Measurements from ENCODE around the gene PROM2. TPM values are rescaled to one million over a fixed set of nuclear protein-coding genes. Genes with fewer than 3 reads are reported as not detected.
A peak's percentile ranks its signal among the peaks of the same experiment; 100 is the strongest.

Gene PROM2
- total RNA-seq, 1 donor from 2014 or later = 0.93 TPM

DNA sequence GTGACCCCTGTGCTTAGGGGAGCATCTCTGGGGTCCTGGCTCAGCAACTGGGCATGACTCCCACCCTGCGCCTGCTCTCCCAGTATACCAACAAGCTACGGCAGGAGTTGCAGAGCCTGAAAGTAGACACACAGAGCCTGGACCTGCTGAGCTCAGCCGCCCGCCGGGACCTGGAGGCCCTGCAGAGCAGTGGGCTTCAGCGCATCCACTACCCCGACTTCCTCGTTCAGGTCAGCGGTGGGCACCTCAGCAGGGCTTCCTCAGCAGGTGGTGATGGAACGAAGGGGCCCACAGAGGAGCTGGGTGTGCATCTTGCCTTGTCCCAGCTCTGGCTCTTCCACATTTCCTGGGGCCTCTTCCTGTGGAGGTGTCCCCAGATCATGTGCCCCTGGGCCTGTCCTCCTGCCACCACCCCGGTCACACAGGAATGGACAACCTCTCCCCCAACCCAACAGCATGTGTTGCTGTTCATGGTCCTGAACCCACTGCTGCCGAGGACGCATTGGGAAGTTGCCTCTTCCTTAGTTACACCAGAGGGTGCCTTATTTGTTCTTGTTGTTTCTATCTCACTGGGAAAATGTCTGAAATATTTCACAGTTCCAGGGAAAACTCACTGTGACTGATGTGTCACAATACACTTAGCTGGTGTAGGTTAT lies 10.8 kb downstream of the PROM2 start:
- DNase-seq (ENCODE audit: low read depth) = no peak
- Histone ChIP-seq H3K79me2 (ENCODE audit: insufficient read depth, low read length) (no peaks in the 10 kb centered on the region), H3K9ac (ENCODE audit: low read length) (no peak overlapping the region), H3K27me3 (ENCODE audit: insufficient read depth, low read length) (no peaks in the 10 kb centered on the region), H3K27ac (ENCODE audit: low read depth, low read length) (no peak overlapping the region), H3K36me3 (ENCODE audit: insufficient read depth, low read length) (no peaks in the 10 kb centered on the region), H2AFZ (ENCODE audit: low read depth, low read length) (no peak overlapping the region), H3K4me2 (ENCODE audit: low read length) (no peak overlapping the region), H3K9me3 (ENCODE audit: insufficient read depth, low read depth, low read length) (no peaks in the 10 kb centered on the region), H3K4me1 (ENCODE audit: insufficient read depth, low read length) (no peaks in the 10 kb centered on the region), H4K20me1 (ENCODE audit: insufficient read depth, low read length) (no peaks in the 10 kb centered on the region), H3K4me3 (ENCODE audit: insufficient read depth, low read depth, low read length) (no peak overlapping the region)
- Mint-ChIP-seq H3K4me3 (ENCODE audit: unreplicated experiment) (no peak overlapping the region), H3K9me3 (ENCODE audit: unreplicated experiment) (peaks cover under 1% of the 10 kb centered on the region), H3K4me1 (ENCODE audit: low read depth, unreplicated experiment) (no peaks in the 10 kb centered on the region), H3K36me3 (ENCODE audit: low read depth, unreplicated experiment) (no peaks in the 10 kb centered on the region), H3K27me3 (ENCODE audit: low read depth, unreplicated experiment) (peaks cover 23% of the 10 kb centered on the region), H3K27ac (ENCODE audit: unreplicated experiment) (no peak overlapping the region)
- no peak for FAIRE-seq
- TF ChIP-seq CTCF (IDR thresholded peaks at IDR 0.05; ENCODE audit: insufficient read depth, low read depth, low read length) (no peak), EZH2 (IDR thresholded peaks at IDR 0.05; ENCODE audit: insufficient read depth, low read length) (no peak)

DNA sequence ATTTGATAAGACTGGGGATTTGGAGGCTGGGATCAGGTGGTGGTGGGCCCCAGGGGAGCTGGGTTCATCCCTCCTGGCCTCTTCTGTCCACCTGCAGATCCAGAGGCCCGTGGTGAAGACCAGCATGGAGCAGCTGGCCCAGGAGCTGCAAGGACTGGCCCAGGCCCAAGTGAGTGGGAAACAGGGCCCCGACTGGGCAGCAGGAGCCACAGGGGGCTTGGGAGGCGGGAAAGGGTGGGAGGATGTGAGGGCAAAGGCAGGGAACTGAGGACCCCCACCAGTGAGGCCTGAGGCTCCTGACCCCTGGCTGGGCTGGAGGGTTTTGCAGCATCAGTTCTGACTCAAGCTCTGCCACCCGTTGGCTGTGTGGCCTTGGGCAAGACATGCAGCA lies 11.3 kb downstream of the PROM2 start:
- Histone ChIP-seq H3K9me3 (ENCODE audit: insufficient read depth, low read depth, low read length) (peaks cover 2% of the 10 kb centered on the region), H2AFZ (ENCODE audit: low read depth, low read length) (no peak overlapping the region), H3K4me1 (ENCODE audit: insufficient read depth, low read length) (no peaks in the 10 kb centered on the region), H3K79me2 (ENCODE audit: insufficient read depth, low read length) (no peaks in the 10 kb centered on the region), H3K4me3 (ENCODE audit: insufficient read depth, low read depth, low read length) (no peak overlapping the region), H4K20me1 (ENCODE audit: insufficient read depth, low read length) (no peaks in the 10 kb centered on the region), H3K27me3 (ENCODE audit: insufficient read depth, low read length) (no peaks in the 10 kb centered on the region), H3K27ac (ENCODE audit: low read depth, low read length) (no peak overlapping the region), H3K4me2 (ENCODE audit: low read length) (no peak overlapping the region), H3K9ac (ENCODE audit: low read length) (no peak overlapping the region), H3K36me3 (ENCODE audit: insufficient read depth, low read length) (no peaks in the 10 kb centered on the region)
- DNase-seq (ENCODE audit: low read depth) (no peak), FAIRE-seq (no peak)
- Mint-ChIP-seq H3K4me1 (ENCODE audit: low read depth, unreplicated experiment) (no peaks in the 10 kb centered on the region), H3K27ac (ENCODE audit: unreplicated experiment) (no peak overlapping the region), H3K27me3 (ENCODE audit: low read depth, unreplicated experiment) (peaks cover 23% of the 10 kb centered on the region), H3K36me3 (ENCODE audit: low read depth, unreplicated experiment) (no peaks in the 10 kb centered on the region), H3K4me3 (ENCODE audit: unreplicated experiment) (no peak overlapping the region), H3K9me3 (ENCODE audit: unreplicated experiment) (peaks cover 4% of the 10 kb centered on the region)
- TF ChIP-seq CTCF (IDR thresholded peaks at IDR 0.05; ENCODE audit: insufficient read depth, low read depth, low read length) (no peak), EZH2 (IDR thresholded peaks at IDR 0.05; ENCODE audit: insufficient read depth, low read length) (no peak)

- H3K27ac ChIP-seq (ENCODE audit: low read depth, low read length) = no peak overlapping the region
- Mint-ChIP-seq H3K4me1 (ENCODE audit: low read depth, unreplicated experiment) (no peaks in the 10 kb centered on the region), H3K9me3 (ENCODE audit: unreplicated experiment) (peaks cover 9% of the 10 kb centered on the region)
Measured at GRCh38 chr2:95287336-95287735, 13.1 kb downstream of the PROM2 start.

More at GRCh38 chr2:95287336-95287735, 13.1 kb downstream of the PROM2 start:
- Histone ChIP-seq H3K4me2 (ENCODE audit: low read length) (no peak overlapping the region), H3K27me3 (ENCODE audit: insufficient read depth, low read length) (no peaks in the 10 kb centered on the region), H3K9ac (ENCODE audit: low read length) (no peak overlapping the region), H3K36me3 (ENCODE audit: insufficient read depth, low read length) (no peaks in the 10 kb centered on the region), H3K79me2 (ENCODE audit: insufficient read depth, low read length) (no peaks in the 10 kb centered on the region), H4K20me1 (ENCODE audit: insufficient read depth, low read length) (no peaks in the 10 kb centered on the region), H3K4me3 (ENCODE audit: insufficient read depth, low read depth, low read length) (no peak overlapping the region), H3K4me1 (ENCODE audit: insufficient read depth, low read length) (no peaks in the 10 kb centered on the region), H3K9me3 (ENCODE audit: insufficient read depth, low read depth, low read length) (peaks cover 6% of the 10 kb centered on the region), H2AFZ (ENCODE audit: low read depth, low read length) (no peak overlapping the region)
- no peak for DNase-seq (ENCODE audit: low read depth)
- H3K36me3 Mint-ChIP-seq (ENCODE audit: low read depth, unreplicated experiment) = no peaks in the 10 kb centered on the region
- TF ChIP-seq EZH2 (IDR thresholded peaks at IDR 0.05; ENCODE audit: insufficient read depth, low read length) = no peak
- no peak for TF ChIP-seq CTCF (IDR thresholded peaks at IDR 0.05; ENCODE audit: insufficient read depth, low read depth, low read length)
- no peak for FAIRE-seq
- peaks cover 21% of the 10 kb centered on the region for H3K27me3 Mint-ChIP-seq (ENCODE audit: low read depth, unreplicated experiment)
- H3K27ac Mint-ChIP-seq (ENCODE audit: unreplicated experiment) = peak overlapping the region; percentile 53
- no peak overlapping the region for H3K4me3 Mint-ChIP-seq (ENCODE audit: unreplicated experiment)
